Measurements from ENCODE around the gene PARD3B. TPM values are rescaled to one million over a fixed set of nuclear protein-coding genes. Genes with fewer than 3 reads are reported as not detected.

The PARD3B gene
- total and polyA plus RNA-seq, 2 of the 8 experiments (the other 6 are each of a cell fraction or from before 2014, with no cell fraction given), result 1.2 to 5.7 TPM

- no peaks in the 10 kb centered on the region for H4K20me1 ChIP-seq (replicated peaks in 1 of 2; ENCODE audit: control insufficient read depth in 1 of 2, insufficient read depth in 2 of 2, low read length in 2 of 2)
- no peaks in the 10 kb centered on the region; the same call in 1 of the 2 replicates for H3K79me1 ChIP-seq (ENCODE audit: low read depth, low read length)
- H2BK12ac ChIP-seq (ENCODE audit: low read depth, low read length), result no peak overlapping the region
- no peaks in the 10 kb centered on the region; a peak in 1 of 8 replicates for H3K36me3 ChIP-seq (ENCODE audit: control insufficient read depth in 2 of 4, insufficient read depth in 4 of 4, low read length in 3 of 4)
- H3K4me3 ChIP-seq (ENCODE audit: extremely low read depth in 1 of 4, insufficient read depth in 2 of 4, low read depth in 3 of 4, low read length in 4 of 4), result no peak overlapping the region
- no peak overlapping the region for H3K4ac ChIP-seq (replicated peaks; ENCODE audit: insufficient read length, low read depth, low read length)
- H3K4me1 ChIP-seq (replicated peaks in 1 of 4; ENCODE audit: control insufficient read depth in 3 of 4, insufficient read depth in 4 of 4, low read length in 3 of 4), result peaks cover 0 to 4% (median 2%) of the 10 kb centered on the region in 4 experiments; a peak in 2 of 7 replicates
- H3K9me3 ChIP-seq (ENCODE audit: insufficient read depth in 2 of 2, low read depth in 1 of 2, low read length in 1 of 2), result 0 out of 4 replicates have a peak, but pooled peaks cover 0 to 3% of the 10 kb centered on the region in 2 experiments
- H2AFZ ChIP-seq (ENCODE audit: low read length), result no peak overlapping the region
- DNase-seq (ENCODE audit: low read depth in 1 of 2, low spot score in 2 of 2) (no peak), FAIRE-seq (no peak)
- H4K5ac ChIP-seq (ENCODE audit: insufficient read length, low read depth, low read length), result no peak overlapping the region
- no peak overlapping the region for H3K18ac ChIP-seq (ENCODE audit: extremely low read depth, low read length)
- H2BK15ac ChIP-seq (ENCODE audit: low read length), result no peak overlapping the region
- no peak overlapping the region for H3K23ac ChIP-seq (ENCODE audit: insufficient read length)
- H3K23me2 ChIP-seq (ENCODE audit: low read depth, low read length), result no peaks in the 10 kb centered on the region
- no peak overlapping the region for H2BK5ac ChIP-seq (ENCODE audit: low read depth, low read length)
- H2BK120ac ChIP-seq (replicated peaks; ENCODE audit: low read depth, low read length), result no peak overlapping the region
- H3K79me2 ChIP-seq (ENCODE audit: control insufficient read depth in 1 of 2, insufficient read depth in 2 of 2, low read length in 2 of 2), result no peaks in the 10 kb centered on the region
- H2BK20ac ChIP-seq (ENCODE audit: low read length), result no peak overlapping the region
- ChIA-PET POLR2A (ENCODE audit: partially characterized antibody) (no interaction called here), CTCF (ENCODE audit: partially characterized antibody) (interaction anchor here (0.6 to 1.1 kb wide), 4 partner anchors 15 to 416 kb away, joined by 3 read pairs; no protein-coding TSS in a partner anchor)
- no peak overlapping the region for H4K8ac ChIP-seq (ENCODE audit: extremely low read depth, insufficient read depth, low read length)
- H3K14ac ChIP-seq (ENCODE audit: insufficient read length), result no peak overlapping the region
- H3K56ac ChIP-seq (replicated peaks; ENCODE audit: insufficient read length, low read depth, low read length), result no peak overlapping the region
- no peak overlapping the region for H4K91ac ChIP-seq (replicated peaks; ENCODE audit: insufficient read length, low read length)
- no peak overlapping the region for H3K9ac ChIP-seq (replicated peaks in 1 of 4; ENCODE audit: extremely low read depth in 1 of 4, low read depth in 3 of 4, low read length in 3 of 4)
- H3K27ac ChIP-seq (ENCODE audit: low read depth, low read length), result no peak overlapping the region
- no peak overlapping the region for H2AK5ac ChIP-seq (ENCODE audit: low read depth, low read length)
- H3K27me3 ChIP-seq (replicated peaks in 1 of 4; ENCODE audit: control insufficient read depth in 3 of 4, extremely low read depth in 1 of 4, insufficient read depth in 3 of 4, low read length in 3 of 4), result no peaks in the 10 kb centered on the region
- no peak overlapping the region for H3K4me2 ChIP-seq (ENCODE audit: insufficient read depth in 1 of 2, low read depth in 2 of 2, low read length in 2 of 2)
- 86% methylated on average over 2 of the region's 2 CpGs; no CpG with 5 or more reads in 1 of the 2 experiments for WGBS, 2 experiments (ENCODE audit: extremely low coverage in 1 of 2, insufficient coverage in 1 of 2, insufficient read length in 1 of 2, insufficient replicate concordance in 2 of 2, low coverage in 1 of 2, low lambda C conversion rate in 2 of 2, missing lambda C conversion rate in 1 of 2)
Measured at GRCh38 chr2:205510345-205510744, 965.1 kb downstream of the PARD3B start.

Data from H1 (cell line).